ENCODE measurements around the gene ACKR2.

The ACKR2 gene

GRCh38 chr3:42786212-42786611 lies 23.0 kb upstream of the ACKR2 start:
- Histone ChIP-seq H3K36me3 (ENCODE audit: insufficient read depth, low read length) (peaks cover 56% of the 10 kb centered on the region), H2AFZ (ENCODE audit: low read depth, low read length) (no peak overlapping the region)

GRCh38 chr3:42786631-42787030 lies 22.6 kb upstream of the ACKR2 start:
- H3K4me3 ChIP-seq (ENCODE audit: low read length): no peak overlapping the region
- no peaks in the 10 kb centered on the region for H3K27me3 ChIP-seq (ENCODE audit: insufficient read depth, low read length)
- H3K9me3 ChIP-seq (ENCODE audit: low read length): no peaks in the 10 kb centered on the region
- no peaks in the 10 kb centered on the region for H3K4me1 ChIP-seq (ENCODE audit: insufficient read depth, low read length)
- H2AFZ ChIP-seq (ENCODE audit: low read depth, low read length): no peak overlapping the region
- peaks cover 59% of the 10 kb centered on the region for H3K36me3 ChIP-seq (ENCODE audit: insufficient read depth, low read length)

More at GRCh38 chr3:42786212-42786611, 23.0 kb upstream of the ACKR2 start:
- Histone ChIP-seq H3K9me3 (ENCODE audit: low read length) (no peaks in the 10 kb centered on the region), H3K27me3 (ENCODE audit: insufficient read depth, low read length) (no peaks in the 10 kb centered on the region), H3K4me3 (ENCODE audit: low read length) (no peak overlapping the region), H3K4me1 (ENCODE audit: insufficient read depth, low read length) (no peaks in the 10 kb centered on the region)

- Histone ChIP-seq H3K27me3 (ENCODE audit: insufficient read depth, low read length) (no peaks in the 10 kb centered on the region), H2AFZ (ENCODE audit: low read depth, low read length) (no peak overlapping the region), H3K4me3 (ENCODE audit: low read length) (no peak overlapping the region), H3K9me3 (ENCODE audit: low read length) (no peaks in the 10 kb centered on the region), H3K36me3 (ENCODE audit: insufficient read depth, low read length) (peaks cover 50% of the 10 kb centered on the region), H3K4me1 (ENCODE audit: insufficient read depth, low read length) (no peaks in the 10 kb centered on the region)
Measured at GRCh38 chr3:42790714-42791229, 18.5 kb upstream of the ACKR2 start.

GRCh38 chr3:42795621-42796181 lies 13.5 kb upstream of the ACKR2 start:
- peaks cover 2% of the 10 kb centered on the region for H3K9me3 ChIP-seq (ENCODE audit: low read length)
- H3K27me3 ChIP-seq (ENCODE audit: insufficient read depth, low read length): no peaks in the 10 kb centered on the region
- H3K4me3 ChIP-seq (ENCODE audit: low read length): no peak overlapping the region
- no peaks in the 10 kb centered on the region for H3K4me1 ChIP-seq (ENCODE audit: insufficient read depth, low read length)
- H3K36me3 ChIP-seq (ENCODE audit: insufficient read depth, low read length): peaks cover 32% of the 10 kb centered on the region
- H2AFZ ChIP-seq (ENCODE audit: low read depth, low read length): no peak overlapping the region

- H3K36me3 ChIP-seq (ENCODE audit: insufficient read depth, low read length): peaks cover 26% of the 10 kb centered on the region
- H3K4me1 ChIP-seq (ENCODE audit: insufficient read depth, low read length): no peaks in the 10 kb centered on the region
- H3K4me3 ChIP-seq (ENCODE audit: low read length): no peak overlapping the region
Measured at GRCh38 chr3:42796332-42796885, 12.8 kb upstream of the ACKR2 start.

GRCh38 chr3:42799376-42799775 lies 9.9 kb upstream of the ACKR2 start:
- no peak overlapping the region for H2AFZ ChIP-seq (ENCODE audit: low read depth, low read length)
- H3K9me3 ChIP-seq (ENCODE audit: low read length): peaks cover 2% of the 10 kb centered on the region
- no peak overlapping the region for H3K4me3 ChIP-seq (ENCODE audit: low read length)
- peaks cover 14% of the 10 kb centered on the region for H3K36me3 ChIP-seq (ENCODE audit: insufficient read depth, low read length)
- H3K27me3 ChIP-seq (ENCODE audit: insufficient read depth, low read length): no peaks in the 10 kb centered on the region
- peaks cover 9% of the 10 kb centered on the region for H3K4me1 ChIP-seq (ENCODE audit: insufficient read depth, low read length)

More at GRCh38 chr3:42796332-42796885, 12.8 kb upstream of the ACKR2 start:
- Histone ChIP-seq H3K9me3 (ENCODE audit: low read length) (peaks cover 2% of the 10 kb centered on the region), H2AFZ (ENCODE audit: low read depth, low read length) (no peak overlapping the region), H3K27me3 (ENCODE audit: insufficient read depth, low read length) (no peaks in the 10 kb centered on the region)

GRCh38 chr3:42800251-42800650 lies 9.0 kb upstream of the ACKR2 start:
- H3K4me1 ChIP-seq (ENCODE audit: insufficient read depth, low read length): peaks cover 11% of the 10 kb centered on the region
- no peak overlapping the region for H3K4me3 ChIP-seq (ENCODE audit: low read length)
- H3K36me3 ChIP-seq (ENCODE audit: insufficient read depth, low read length): peaks cover 10% of the 10 kb centered on the region
- H3K27me3 ChIP-seq (ENCODE audit: insufficient read depth, low read length): no peaks in the 10 kb centered on the region
- H2AFZ ChIP-seq (ENCODE audit: low read depth, low read length): no peak overlapping the region
- H3K9me3 ChIP-seq (ENCODE audit: low read length): peaks cover 2% of the 10 kb centered on the region

GRCh38 chr3:42801048-42801620 lies 8.1 kb upstream of the ACKR2 start:
- H3K4me1 ChIP-seq (ENCODE audit: insufficient read depth, low read length): peaks cover 16% of the 10 kb centered on the region
- peaks cover 10% of the 10 kb centered on the region for H3K36me3 ChIP-seq (ENCODE audit: insufficient read depth, low read length)
- peaks cover 2% of the 10 kb centered on the region for H3K9me3 ChIP-seq (ENCODE audit: low read length)
- no peak overlapping the region for H2AFZ ChIP-seq (ENCODE audit: low read depth, low read length)
- H3K27me3 ChIP-seq (ENCODE audit: insufficient read depth, low read length): no peaks in the 10 kb centered on the region
- H3K4me3 ChIP-seq (ENCODE audit: low read length): no peak overlapping the region

GRCh38 chr3:42801784-42802183 lies 7.5 kb upstream of the ACKR2 start:
- H3K4me3 ChIP-seq (ENCODE audit: low read length): no peak overlapping the region
- H3K36me3 ChIP-seq (ENCODE audit: insufficient read depth, low read length): peaks cover 10% of the 10 kb centered on the region
- no peak overlapping the region for H2AFZ ChIP-seq (ENCODE audit: low read depth, low read length)
- no peaks in the 10 kb centered on the region for H3K27me3 ChIP-seq (ENCODE audit: insufficient read depth, low read length)
- H3K9me3 ChIP-seq (ENCODE audit: low read length): peaks cover 2% of the 10 kb centered on the region
- H3K4me1 ChIP-seq (ENCODE audit: insufficient read depth, low read length): peaks cover 16% of the 10 kb centered on the region

GRCh38 chr3:42802876-42803413 lies 6.3 kb upstream of the ACKR2 start:
- peak overlapping the region; percentile 63 for H3K4me3 ChIP-seq (ENCODE audit: low read length)
- H2AFZ ChIP-seq (ENCODE audit: low read depth, low read length): peak overlapping the region; percentile 2
- peaks cover 10% of the 10 kb centered on the region for H3K36me3 ChIP-seq (ENCODE audit: insufficient read depth, low read length)
- H3K4me1 ChIP-seq (ENCODE audit: insufficient read depth, low read length): peaks cover 16% of the 10 kb centered on the region
- no peaks in the 10 kb centered on the region for H3K27me3 ChIP-seq (ENCODE audit: insufficient read depth, low read length)
- peaks cover 2% of the 10 kb centered on the region for H3K9me3 ChIP-seq (ENCODE audit: low read length)

- peak overlapping the region; percentile 2 for H2AFZ ChIP-seq (ENCODE audit: low read depth, low read length)
- peak overlapping the region; percentile 63 for H3K4me3 ChIP-seq (ENCODE audit: low read length)
- H3K9me3 ChIP-seq (ENCODE audit: low read length): peaks cover 2% of the 10 kb centered on the region
- H3K36me3 ChIP-seq (ENCODE audit: insufficient read depth, low read length): peaks cover 10% of the 10 kb centered on the region
- no peaks in the 10 kb centered on the region for H3K27me3 ChIP-seq (ENCODE audit: insufficient read depth, low read length)
- H3K4me1 ChIP-seq (ENCODE audit: insufficient read depth, low read length): peaks cover 16% of the 10 kb centered on the region
Measured at GRCh38 chr3:42803414-42804105, 5.7 kb upstream of the ACKR2 start.

GRCh38 chr3:42804106-42804830 lies 5.0 kb upstream of the ACKR2 start, which contains the start of gene HIGD1A:
TSS of gene HIGD1A (minus strand) at chr3:42804490. CDS start at chr3:42794253, 10,237 bp downstream.
- Histone ChIP-seq H3K4me3 (ENCODE audit: low read length) (peak within 1 kb of the TSS; percentile 63), H3K4me1 (ENCODE audit: insufficient read depth, low read length) (peaks cover 16% of the 10 kb centered on the region), H3K9me3 (ENCODE audit: low read length) (peaks cover 1% of the 10 kb centered on the region), H3K27me3 (ENCODE audit: insufficient read depth, low read length) (no peaks in the 10 kb centered on the region), H3K36me3 (ENCODE audit: insufficient read depth, low read length) (peaks cover 10% of the 10 kb centered on the region), H2AFZ (ENCODE audit: low read depth, low read length) (peak within 1 kb of the TSS; percentile 65)
